Mesendoderm (in vitro differentiated cells): Measurements from ENCODE around the gene SYK.
A peak's percentile ranks its signal among the peaks of the same experiment; 100 is the strongest.

Source experiments
- DNase-seq: peaks from one replicate; pipeline ENCODE4 v3.0.0; 2013
- H2AK5ac ChIP-seq: 2 replicates; pipeline ENCODE4 v1.6.1; 2013; ENCODE audit warnings: low read length, inconsistent platforms
- H2BK120ac ChIP-seq: 2 replicates; pipeline ENCODE4 v1.6.1; 2013; ENCODE audit warnings: low read depth, mild to moderate bottlenecking, low read length, moderate library complexity, mixed read lengths
- H2BK15ac ChIP-seq: replicated peaks from 2 replicates; pipeline ENCODE4 v1.6.1; 2013; ENCODE audit warnings: low read depth, mild to moderate bottlenecking, moderate library complexity
- H2BK5ac ChIP-seq: 2 replicates; pipeline ENCODE4 v1.6.1; 2013; ENCODE audit warnings: low read length, inconsistent platforms
- H3K18ac ChIP-seq: 2 replicates; pipeline ENCODE4 v1.6.1; 2013; ENCODE audit warnings: mild to moderate bottlenecking, low read length, mixed read lengths
- H3K23ac ChIP-seq: one replicate; pipeline ENCODE4 v1.6.1; 2013; ENCODE audit warnings: low read length
- H3K27ac ChIP-seq: 2 replicates; pipeline ENCODE4 v1.5.1; 2013; ENCODE audit warnings: low read depth, mild to moderate bottlenecking, inconsistent platforms, low read length, moderate library complexity
- H3K27me3 ChIP-seq: 2 replicates; pipeline ENCODE4 v1.6.1; 2013; ENCODE audit warnings: low read length, control low read depth, mild to moderate bottlenecking, inconsistent platforms; ENCODE audit not compliant: insufficient read depth, poor library complexity
- H3K36me3 ChIP-seq: 2 replicates; pipeline ENCODE4 v1.6.1; 2013; ENCODE audit warnings: low read length, inconsistent platforms; ENCODE audit not compliant: control insufficient read depth, insufficient read depth
- H3K4ac ChIP-seq: one replicate; pipeline ENCODE4 v1.6.1; 2013; ENCODE audit warnings: low read depth, mild to moderate bottlenecking, low read length, moderate library complexity
- H3K4me1 ChIP-seq: 2 replicates; pipeline ENCODE4 v1.6.1; 2013; ENCODE audit warnings: low read depth, low read length, inconsistent platforms; ENCODE audit not compliant: control insufficient read depth
- H3K4me2 ChIP-seq: 2 replicates; pipeline ENCODE4 v1.6.1; 2013; ENCODE audit warnings: low read length
- H3K4me3 ChIP-seq: 2 replicates; pipeline ENCODE4 v1.5.1; 2013; ENCODE audit warnings: mild to moderate bottlenecking, low read length
- H3K56ac ChIP-seq: one replicate; pipeline ENCODE4 v1.6.1; 2013; ENCODE audit warnings: low read length
- H3K79me1 ChIP-seq: 2 replicates; pipeline ENCODE4 v1.6.1; 2013; ENCODE audit warnings: low read length, inconsistent platforms
- H3K79me2 ChIP-seq: 2 replicates; pipeline ENCODE4 v1.6.1; 2013; ENCODE audit warnings: mild to moderate bottlenecking, low read length; ENCODE audit not compliant: control insufficient read depth, insufficient read depth
- H3K9ac ChIP-seq: 2 replicates; pipeline ENCODE4 v1.6.1; 2013; ENCODE audit warnings: low read length, inconsistent platforms
- H4K5ac ChIP-seq: one replicate; pipeline ENCODE4 v1.6.1; 2013; ENCODE audit warnings: low read length
- H4K8ac ChIP-seq: one replicate; pipeline ENCODE4 v1.6.1; 2013; ENCODE audit warnings: low read depth, mild to moderate bottlenecking, control low read depth, low read length, moderate library complexity
- WGBS: extraction: QIAGEN DNeasy Blood & Tissue Kit; methylation state at CpG from one replicate; pipeline ENCODE4 v1.1.7; 2013; ENCODE audit warnings: low lambda C conversion rate, missing lambda C conversion rate; ENCODE audit not compliant: insufficient coverage; ENCODE audit errors: extremely low coverage; 5-methylcytosine and 5-hydroxymethylcytosine counted together

SYK gene

GRCh38 chr9:90836411-90837080 lies 34.9 kb downstream of the SYK start:
- H2BK120ac ChIP-seq, result no peak overlapping the region
- WGBS, result 100% methylated on average over 1 of the region's 3 CpGs
- H2BK15ac ChIP-seq, result no peak overlapping the region
- DNase-seq, result no peak
- no peak overlapping the region for H3K4me2 ChIP-seq
- H2BK5ac ChIP-seq, result no peak overlapping the region
- H4K5ac ChIP-seq, result no peak overlapping the region
- H3K4ac ChIP-seq, result no peak overlapping the region
- no peak overlapping the region for H4K8ac ChIP-seq
- H3K4me1 ChIP-seq, result no peaks in the 10 kb centered on the region
- H3K27me3 ChIP-seq, result no peaks in the 10 kb centered on the region
- H3K36me3 ChIP-seq, result no peaks in the 10 kb centered on the region
- no peaks in the 10 kb centered on the region for H3K79me2 ChIP-seq
- no peaks in the 10 kb centered on the region for H3K79me1 ChIP-seq
- no peak overlapping the region for H3K56ac ChIP-seq
- H3K9ac ChIP-seq, result no peak overlapping the region
- H3K18ac ChIP-seq, result no peak overlapping the region
- no peak overlapping the region for H2AK5ac ChIP-seq
- H3K23ac ChIP-seq, result no peak overlapping the region
- H3K27ac ChIP-seq, result no peak overlapping the region
- no peak overlapping the region for H3K4me3 ChIP-seq

- peak; percentile 18 for DNase-seq
Measured at GRCh38 chr9:90838098-90838497, 36.5 kb downstream of the SYK start.

GRCh38 chr9:90838581-90839154 lies 37.0 kb downstream of the SYK start:
- Histone ChIP-seq H3K4me2 (no peak overlapping the region), H3K36me3 (no peaks in the 10 kb centered on the region), H4K8ac (no peak overlapping the region), H3K79me2 (no peaks in the 10 kb centered on the region), H3K4me3 (no peak overlapping the region), H4K5ac (no peak overlapping the region), H3K79me1 (no peaks in the 10 kb centered on the region), H3K27ac (no peak overlapping the region), H3K27me3 (no peaks in the 10 kb centered on the region), H3K4ac (no peak overlapping the region), H2BK5ac (no peak overlapping the region), H3K18ac (no peak overlapping the region), H3K9ac (no peak overlapping the region), H3K23ac (no peak overlapping the region), H2BK120ac (no peak overlapping the region), H3K4me1 (no peaks in the 10 kb centered on the region), H2AK5ac (no peak overlapping the region), H2BK15ac (no peak overlapping the region), H3K56ac (no peak overlapping the region)
- no CpG with 5 or more reads among the region's 6 CpGs for WGBS
- no peak for DNase-seq

More at GRCh38 chr9:90838098-90838497, 36.5 kb downstream of the SYK start:
- Histone ChIP-seq H3K27ac (no peak overlapping the region), H2BK15ac (no peak overlapping the region), H3K4me2 (no peak overlapping the region), H4K8ac (no peak overlapping the region), H3K4me3 (no peak overlapping the region), H2BK5ac (no peak overlapping the region), H3K4ac (no peak overlapping the region), H2AK5ac (no peak overlapping the region), H3K18ac (no peak overlapping the region), H3K27me3 (no peaks in the 10 kb centered on the region), H3K56ac (no peak overlapping the region), H3K4me1 (no peaks in the 10 kb centered on the region), H3K36me3 (no peaks in the 10 kb centered on the region), H3K79me1 (no peaks in the 10 kb centered on the region), H3K79me2 (no peaks in the 10 kb centered on the region), H4K5ac (no peak overlapping the region), H3K23ac (no peak overlapping the region), H3K9ac (no peak overlapping the region), H2BK120ac (no peak overlapping the region)
- no CpG with 5 or more reads among the region's 2 CpGs for WGBS

GRCh38 chr9:90839183-90839728 lies 37.6 kb downstream of the SYK start:
- no peak overlapping the region for H3K18ac ChIP-seq
- no peak overlapping the region for H3K9ac ChIP-seq
- no peak overlapping the region for H3K4me3 ChIP-seq
- H2BK15ac ChIP-seq, result no peak overlapping the region
- H3K4me1 ChIP-seq, result no peaks in the 10 kb centered on the region
- no peak for DNase-seq
- no peak overlapping the region for H3K23ac ChIP-seq
- no peak overlapping the region for H2BK120ac ChIP-seq
- no peak overlapping the region for H3K4ac ChIP-seq
- H3K79me1 ChIP-seq, result no peaks in the 10 kb centered on the region
- no peaks in the 10 kb centered on the region for H3K79me2 ChIP-seq
- no CpG with 5 or more reads among the region's 7 CpGs for WGBS
- H3K56ac ChIP-seq, result no peak overlapping the region
- H2BK5ac ChIP-seq, result no peak overlapping the region
- no peaks in the 10 kb centered on the region for H3K27me3 ChIP-seq
- H3K27ac ChIP-seq, result no peak overlapping the region
- no peak overlapping the region for H4K5ac ChIP-seq
- no peak overlapping the region for H4K8ac ChIP-seq
- no peaks in the 10 kb centered on the region for H3K36me3 ChIP-seq
- H2AK5ac ChIP-seq, result no peak overlapping the region
- H3K4me2 ChIP-seq, result no peak overlapping the region

GRCh38 chr9:90840696-90841095 lies 39.1 kb downstream of the SYK start:
- no peak overlapping the region for H2AK5ac ChIP-seq
- H3K4me3 ChIP-seq, result no peak overlapping the region
- no peak overlapping the region for H2BK15ac ChIP-seq
- H3K4me2 ChIP-seq, result no peak overlapping the region
- no peak overlapping the region for H2BK120ac ChIP-seq
- H3K23ac ChIP-seq, result no peak overlapping the region
- H3K27ac ChIP-seq, result no peak overlapping the region
- no peaks in the 10 kb centered on the region for H3K27me3 ChIP-seq
- H2BK5ac ChIP-seq, result no peak overlapping the region
- H4K8ac ChIP-seq, result no peak overlapping the region
- H3K18ac ChIP-seq, result no peak overlapping the region
- no peaks in the 10 kb centered on the region for H3K79me1 ChIP-seq
- no peaks in the 10 kb centered on the region for H3K4me1 ChIP-seq
- no peaks in the 10 kb centered on the region for H3K36me3 ChIP-seq
- no peak overlapping the region for H4K5ac ChIP-seq
- no peak overlapping the region for H3K56ac ChIP-seq
- H3K79me2 ChIP-seq, result no peaks in the 10 kb centered on the region
- no peak overlapping the region for H3K9ac ChIP-seq
- H3K4ac ChIP-seq, result no peak overlapping the region
- no peak for DNase-seq
- WGBS, result no CpG with 5 or more reads among the region's 5 CpGs
